Measurements from ENCODE around the gene GPR176.

DNA sequence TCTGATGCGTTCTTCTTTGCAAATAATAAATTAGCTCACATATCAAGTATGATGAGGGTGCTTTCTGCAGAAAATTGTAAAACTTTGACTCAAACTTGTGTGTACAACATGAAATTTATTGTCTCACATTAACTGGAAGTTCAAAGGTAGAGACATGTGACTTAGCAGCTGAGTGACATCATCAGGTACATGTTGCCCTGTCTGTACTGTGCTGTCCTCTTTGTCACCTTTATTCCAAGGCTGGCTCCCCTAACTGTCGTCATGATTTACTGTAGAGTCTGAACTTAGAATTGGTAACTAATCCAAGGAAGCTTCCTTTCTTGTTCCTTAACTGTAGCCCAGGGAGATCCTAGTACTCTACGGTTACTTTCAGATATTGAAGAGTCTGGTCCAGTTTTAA is 125.1 kb downstream of the GPR176 start:
- no peak for TF ChIP-seq POLR2A (IDR thresholded peaks at IDR 0.05)
- TF ChIP-seq, protein P1, sequence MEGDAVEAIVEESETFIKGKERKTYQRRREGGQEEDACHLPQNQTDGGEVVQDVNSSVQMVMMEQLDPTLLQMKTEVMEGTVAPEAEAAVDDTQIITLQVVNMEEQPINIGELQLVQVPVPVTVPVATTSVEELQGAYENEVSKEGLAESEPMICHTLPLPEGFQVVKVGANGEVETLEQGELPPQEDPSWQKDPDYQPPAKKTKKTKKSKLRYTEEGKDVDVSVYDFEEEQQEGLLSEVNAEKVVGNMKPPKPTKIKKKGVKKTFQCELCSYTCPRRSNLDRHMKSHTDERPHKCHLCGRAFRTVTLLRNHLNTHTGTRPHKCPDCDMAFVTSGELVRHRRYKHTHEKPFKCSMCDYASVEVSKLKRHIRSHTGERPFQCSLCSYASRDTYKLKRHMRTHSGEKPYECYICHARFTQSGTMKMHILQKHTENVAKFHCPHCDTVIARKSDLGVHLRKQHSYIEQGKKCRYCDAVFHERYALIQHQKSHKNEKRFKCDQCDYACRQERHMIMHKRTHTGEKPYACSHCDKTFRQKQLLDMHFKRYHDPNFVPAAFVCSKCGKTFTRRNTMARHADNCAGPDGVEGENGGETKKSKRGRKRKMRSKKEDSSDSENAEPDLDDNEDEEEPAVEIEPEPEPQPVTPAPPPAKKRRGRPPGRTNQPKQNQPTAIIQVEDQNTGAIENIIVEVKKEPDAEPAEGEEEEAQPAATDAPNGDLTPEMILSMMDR (IDR thresholded peaks at IDR 0.05): no peak

Measured in thyroid gland (tissue), 4 donors.